ENCODE data around the gene LRRC8E. TPM values are rescaled to one million over a fixed set of nuclear protein-coding genes. Genes with fewer than 3 reads are reported as not detected.

Gene LRRC8E
- total RNA-seq, 1 experiment from 2014 or later: 24.1 TPM

DNA sequence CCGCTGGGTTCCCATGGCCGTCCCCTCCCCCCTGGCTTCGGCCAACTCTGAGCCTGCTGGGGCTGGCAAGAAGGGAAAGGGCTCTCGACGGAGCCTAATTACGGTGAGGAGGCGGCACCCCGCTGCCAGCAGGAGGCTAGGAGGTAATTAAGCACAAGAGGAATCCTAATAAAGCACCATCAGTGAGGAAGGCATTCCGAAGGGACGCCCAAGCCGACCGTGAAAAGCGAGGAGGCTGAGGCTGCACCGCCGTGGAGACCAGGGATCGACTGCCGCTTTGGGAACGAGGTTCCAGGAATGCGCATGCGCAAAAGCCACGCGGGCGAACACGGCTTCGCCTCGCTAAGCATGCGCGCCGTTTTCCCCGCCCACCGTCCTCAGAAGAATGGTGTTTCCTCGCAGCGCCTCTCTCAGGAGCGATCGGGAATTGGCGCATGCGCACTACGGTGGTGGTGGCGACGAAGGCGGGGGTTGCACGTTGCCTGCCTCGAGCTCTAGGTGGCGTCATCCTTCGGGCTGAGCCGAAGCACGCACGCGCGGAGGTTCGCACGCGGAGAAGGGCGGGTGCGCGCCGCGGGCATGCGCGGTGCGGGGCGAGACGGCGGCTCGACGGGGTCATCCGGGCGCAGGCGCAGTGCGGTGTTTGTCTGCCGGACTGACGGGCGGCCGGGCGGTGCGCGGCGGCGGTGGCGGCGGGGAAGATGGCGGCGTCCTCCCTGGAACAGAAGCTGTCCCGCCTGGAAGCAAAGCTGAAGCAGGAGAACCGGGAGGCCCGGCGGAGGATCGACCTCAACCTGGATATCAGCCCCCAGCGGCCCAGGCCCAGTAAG lies 15.1 kb downstream of the LRRC8E start, which contains the start of gene MAP2K7:
MAP2K7 (plus strand) TSS at position 634 of the 830 bp plus-strand sequence; CDS start at position 702, 68 bp downstream.
- Histone ChIP-seq H3K27ac (peak within 1 kb of the TSS; percentile 68), H3F3A (ENCODE audit: insufficient read depth, low read depth) (peaks cover 19% of the 10 kb centered on the region), H3K27me3 (ENCODE audit: insufficient read depth, low read depth) (no peaks in the 10 kb centered on the region), H3K4me2 (peak within 1 kb of the TSS; percentile 99), H3K9me3 (ENCODE audit: insufficient read depth, low read depth) (no peaks in the 10 kb centered on the region), H3K79me2 (ENCODE audit: low read depth) (peaks cover 63% of the 10 kb centered on the region), H4K20me1 (ENCODE audit: insufficient read depth) (peaks cover 31% of the 10 kb centered on the region), H3K4me1 (replicated peaks; ENCODE audit: insufficient read depth) (peaks cover 16% of the 10 kb centered on the region; the same call in 1 of the 2 replicates), H2AFZ (peak within 1 kb of the TSS; percentile 84), H3K36me3 (ENCODE audit: low read depth) (0 out of 2 replicates have a peak, but pooled peaks cover 4% of the 10 kb centered on the region), H3K4me3 (peak within 1 kb of the TSS; percentile 86), H3K9me2 (ENCODE audit: insufficient read depth) (no peaks in the 10 kb centered on the region)
- ChIA-PET POLR2A (ENCODE audit: unreplicated experiment) (interaction anchor here (0.5 to 1.1 kb wide), 9 partner anchors 16 to 548 kb away, joined by 3 to 34 read pairs (median 4); partner anchors contain the start of genes PRR36 and SNAPC2), CTCF (interaction anchor here (0.6 to 2.2 kb wide), 3 partner anchors 18 to 50 kb away, joined by 3 to 10 read pairs (median 7); no protein-coding TSS in a partner anchor)
- BruUV-seq (replicated peaks): no TSS peak
- TF ChIP-seq, protein P1, sequence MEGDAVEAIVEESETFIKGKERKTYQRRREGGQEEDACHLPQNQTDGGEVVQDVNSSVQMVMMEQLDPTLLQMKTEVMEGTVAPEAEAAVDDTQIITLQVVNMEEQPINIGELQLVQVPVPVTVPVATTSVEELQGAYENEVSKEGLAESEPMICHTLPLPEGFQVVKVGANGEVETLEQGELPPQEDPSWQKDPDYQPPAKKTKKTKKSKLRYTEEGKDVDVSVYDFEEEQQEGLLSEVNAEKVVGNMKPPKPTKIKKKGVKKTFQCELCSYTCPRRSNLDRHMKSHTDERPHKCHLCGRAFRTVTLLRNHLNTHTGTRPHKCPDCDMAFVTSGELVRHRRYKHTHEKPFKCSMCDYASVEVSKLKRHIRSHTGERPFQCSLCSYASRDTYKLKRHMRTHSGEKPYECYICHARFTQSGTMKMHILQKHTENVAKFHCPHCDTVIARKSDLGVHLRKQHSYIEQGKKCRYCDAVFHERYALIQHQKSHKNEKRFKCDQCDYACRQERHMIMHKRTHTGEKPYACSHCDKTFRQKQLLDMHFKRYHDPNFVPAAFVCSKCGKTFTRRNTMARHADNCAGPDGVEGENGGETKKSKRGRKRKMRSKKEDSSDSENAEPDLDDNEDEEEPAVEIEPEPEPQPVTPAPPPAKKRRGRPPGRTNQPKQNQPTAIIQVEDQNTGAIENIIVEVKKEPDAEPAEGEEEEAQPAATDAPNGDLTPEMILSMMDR (conservative IDR thresholded peaks at IDR 0.05): peak; percentile 51; the same call in 1 of the 2 replicates
- TF ChIP-seq EZH2 (IDR thresholded peaks at IDR 0.05; ENCODE audit: low read depth): no peak
- intact Hi-C loops (cut with micrococcal nuclease; ENCODE audit: unreplicated experiment): loop anchor here (1.0 to 5.0 kb wide), 3 partner anchors 8 to 51 kb away; no protein-coding TSS in a partner anchor
- DNase-seq: peak; percentile 97 to 100

DNA sequence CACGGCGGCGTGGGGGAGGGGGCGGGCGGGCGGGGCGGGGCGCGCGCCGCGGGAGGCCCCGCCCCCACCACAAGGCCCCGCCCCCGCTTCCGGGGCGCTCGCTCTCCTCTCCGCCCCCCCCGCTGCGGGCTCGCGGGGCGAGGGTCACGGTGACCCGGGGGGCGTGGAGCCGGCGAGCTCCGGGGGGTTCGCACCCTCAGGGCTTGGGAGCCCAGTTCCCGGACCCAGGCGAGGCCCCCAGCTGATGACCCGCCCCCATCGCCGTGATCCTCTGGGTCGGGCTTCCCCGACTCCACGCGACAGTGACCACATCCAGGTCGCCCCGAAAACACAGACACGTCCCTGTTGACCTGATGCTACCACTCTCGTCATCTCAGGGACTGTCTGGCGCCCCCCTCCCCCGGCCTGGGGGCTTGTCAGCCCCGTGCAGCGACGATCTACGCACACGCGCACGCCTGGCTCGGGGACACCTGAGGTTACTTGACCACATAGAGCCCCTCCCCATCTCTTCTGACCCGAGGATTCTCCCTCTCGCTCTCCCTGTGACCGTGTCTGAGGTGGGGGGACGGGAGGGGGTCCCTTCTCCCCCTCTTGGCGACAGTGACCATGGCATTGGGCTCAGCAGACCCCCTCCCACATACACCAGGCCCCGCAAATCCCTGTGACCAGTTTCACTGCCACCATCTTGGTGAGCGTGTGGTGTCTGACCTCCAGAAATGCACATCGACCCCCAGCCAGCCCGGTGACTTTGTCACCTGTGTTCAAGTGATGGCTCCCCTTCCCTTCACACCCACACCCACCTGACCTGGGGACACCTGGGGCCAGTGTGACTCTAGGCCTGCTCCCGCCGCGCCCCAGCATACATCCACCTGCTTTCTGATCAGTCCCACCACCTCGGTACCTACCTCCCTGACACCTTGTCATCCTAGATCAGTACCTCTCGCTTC lies 16.0 kb downstream of the LRRC8E start:
- peak overlapping the region; percentile 79 for H2AFZ ChIP-seq
- TSS peak; percentile 50 for BruUV-seq (replicated peaks)
- peaks cover 16% of the 10 kb centered on the region; the same call in 1 of the 2 replicates for H3K4me1 ChIP-seq (replicated peaks; ENCODE audit: insufficient read depth)
- intact Hi-C loops (cut with micrococcal nuclease; ENCODE audit: unreplicated experiment): loop anchor here (5.0 kb wide), 1 partner anchor 52 kb away; no protein-coding TSS in a partner anchor
- peaks cover 63% of the 10 kb centered on the region for H3K79me2 ChIP-seq (ENCODE audit: low read depth)
- peak overlapping the region; percentile 74 for H3K4me3 ChIP-seq
- ChIA-PET POLR2A (ENCODE audit: unreplicated experiment) (interaction anchor here (0.6 to 1.1 kb wide), 5 partner anchors 15 to 41 kb away, joined by 3 to 34 read pairs (median 4); partner anchors contain the start of genes PRR36 and SNAPC2), CTCF (interaction anchor here (0.6 to 2.2 kb wide), 3 partner anchors 17 to 51 kb away, joined by 3 to 10 read pairs (median 7); no protein-coding TSS in a partner anchor)
- H3K9me2 ChIP-seq (ENCODE audit: insufficient read depth): no peaks in the 10 kb centered on the region
- peak overlapping the region; percentile 17; the same call in 1 of the 2 replicates for H3K27ac ChIP-seq
- peaks cover 39% of the 10 kb centered on the region for H4K20me1 ChIP-seq (ENCODE audit: insufficient read depth)
- no peaks in the 10 kb centered on the region for H3K9me3 ChIP-seq (ENCODE audit: insufficient read depth, low read depth)
- H3K4me2 ChIP-seq: peak overlapping the region; percentile 99
- no peaks in the 10 kb centered on the region for H3K27me3 ChIP-seq (ENCODE audit: insufficient read depth, low read depth)
- TF ChIP-seq EZH2 (IDR thresholded peaks at IDR 0.05; ENCODE audit: low read depth): no peak
- TF ChIP-seq, protein P1 (conservative IDR thresholded peaks at IDR 0.05): no peak
- no peak for DNase-seq
- H3F3A ChIP-seq (ENCODE audit: insufficient read depth, low read depth): peaks cover 19% of the 10 kb centered on the region; the same call in 1 of the 2 replicates
- no peaks in the 10 kb centered on the region for H3K36me3 ChIP-seq (ENCODE audit: low read depth)
